ENCODE measurements around the gene SNRNP200. TPM values are rescaled to one million over a fixed set of nuclear protein-coding genes. Genes with fewer than 3 reads are reported as not detected.

SNRNP200 gene
- total and polyA plus RNA-seq, 4 donors: 65.9 to 106 (median 88.0) TPM

DNA sequence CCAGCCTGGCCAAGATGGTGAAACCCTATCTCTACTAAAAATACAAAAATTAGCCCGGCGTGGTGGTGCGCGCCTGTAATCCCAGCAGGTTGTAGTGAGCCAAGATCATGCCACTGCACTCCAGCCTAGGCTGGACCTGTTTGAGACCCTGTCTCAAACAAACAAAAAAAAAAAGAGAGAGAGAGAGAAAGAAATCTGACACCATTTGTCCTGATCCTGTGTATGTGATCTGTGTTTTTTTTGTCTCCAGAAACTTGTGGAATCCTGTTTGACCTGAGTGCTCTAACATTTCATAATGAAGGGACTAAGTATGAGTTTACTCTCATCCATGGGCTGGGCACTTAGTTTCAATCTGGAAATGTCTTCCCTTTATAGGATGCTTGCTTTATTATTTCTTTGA lies 13.4 kb upstream of the SNRNP200 start:
- Histone ChIP-seq H3K9ac (ENCODE audit: insufficient read depth in 1 of 2, low read length in 2 of 2) (no peak overlapping the region), H3K4me3 (no peak overlapping the region), H3K4me1 (ENCODE audit: control insufficient read depth in 5 of 5, insufficient read depth in 5 of 5, low read length in 5 of 5) (peaks cover 0 to 14% (median 4%) of the 10 kb centered on the region in 5 donors), H3K9me3 (ENCODE audit: control insufficient read depth in 4 of 4, insufficient read depth in 3 of 4, low read length in 3 of 4) (no peaks in the 10 kb centered on the region), H3K36me3 (ENCODE audit: control insufficient read depth in 4 of 4, insufficient read depth in 4 of 4, low read length in 4 of 4) (no peaks in the 10 kb centered on the region), H3K27me3 (ENCODE audit: control insufficient read depth in 3 of 3, insufficient read depth in 3 of 3, low read length in 2 of 3) (peaks cover 0 to 48% (median 34%) of the 10 kb centered on the region in 3 donors), H3K27ac (ENCODE audit: low read depth in 1 of 2, low read length in 1 of 2) (no peak overlapping the region)
- TF ChIP-seq, protein P1, sequence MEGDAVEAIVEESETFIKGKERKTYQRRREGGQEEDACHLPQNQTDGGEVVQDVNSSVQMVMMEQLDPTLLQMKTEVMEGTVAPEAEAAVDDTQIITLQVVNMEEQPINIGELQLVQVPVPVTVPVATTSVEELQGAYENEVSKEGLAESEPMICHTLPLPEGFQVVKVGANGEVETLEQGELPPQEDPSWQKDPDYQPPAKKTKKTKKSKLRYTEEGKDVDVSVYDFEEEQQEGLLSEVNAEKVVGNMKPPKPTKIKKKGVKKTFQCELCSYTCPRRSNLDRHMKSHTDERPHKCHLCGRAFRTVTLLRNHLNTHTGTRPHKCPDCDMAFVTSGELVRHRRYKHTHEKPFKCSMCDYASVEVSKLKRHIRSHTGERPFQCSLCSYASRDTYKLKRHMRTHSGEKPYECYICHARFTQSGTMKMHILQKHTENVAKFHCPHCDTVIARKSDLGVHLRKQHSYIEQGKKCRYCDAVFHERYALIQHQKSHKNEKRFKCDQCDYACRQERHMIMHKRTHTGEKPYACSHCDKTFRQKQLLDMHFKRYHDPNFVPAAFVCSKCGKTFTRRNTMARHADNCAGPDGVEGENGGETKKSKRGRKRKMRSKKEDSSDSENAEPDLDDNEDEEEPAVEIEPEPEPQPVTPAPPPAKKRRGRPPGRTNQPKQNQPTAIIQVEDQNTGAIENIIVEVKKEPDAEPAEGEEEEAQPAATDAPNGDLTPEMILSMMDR (IDR thresholded peaks at IDR 0.05; ENCODE audit: control extremely low read depth, extremely low read depth): no peak
- ATAC-seq (ENCODE audit: insufficient read depth, low FRiP score) (no peak), DNase-seq (no peak)
- whole genome bisulfite sequencing, 2 donors: 95 to 99% methylated on average over 4 of the region's 4 CpGs

DNA sequence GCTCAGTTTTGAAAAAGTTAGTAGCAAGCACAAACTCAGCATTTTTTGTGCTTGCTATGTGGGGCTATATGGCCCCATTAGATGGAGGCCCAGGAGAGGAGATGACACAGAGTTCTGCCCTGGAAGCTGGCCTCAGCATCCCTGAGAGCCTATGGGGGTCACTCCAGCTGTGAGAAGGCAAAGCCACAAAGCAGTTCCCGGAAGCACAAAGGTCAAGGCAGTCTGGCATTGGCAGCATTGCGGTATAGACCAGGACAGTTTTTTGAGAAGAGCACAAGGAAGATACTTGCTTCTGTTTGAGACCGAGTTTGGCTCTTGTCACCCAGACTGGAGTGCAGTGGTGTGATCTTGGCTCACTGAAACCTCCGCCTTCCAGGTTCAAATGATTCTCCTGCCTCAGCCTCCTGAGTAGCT lies 12.2 kb upstream of the SNRNP200 start:
- H3K9ac ChIP-seq (ENCODE audit: insufficient read depth in 1 of 2, low read length in 2 of 2): no peak overlapping the region
- H3K27ac ChIP-seq (ENCODE audit: low read depth in 1 of 2, low read length in 1 of 2): no peak overlapping the region
- ATAC-seq (ENCODE audit: insufficient read depth, low FRiP score): no peak
- H3K4me1 ChIP-seq (ENCODE audit: control insufficient read depth in 5 of 5, insufficient read depth in 5 of 5, low read length in 5 of 5): peaks cover 0 to 14% (median 4%) of the 10 kb centered on the region in 5 donors
- peaks cover 0 to 40% (median 27%) of the 10 kb centered on the region in 3 donors for H3K27me3 ChIP-seq (ENCODE audit: control insufficient read depth in 3 of 3, insufficient read depth in 3 of 3, low read length in 2 of 3)
- H3K4me3 ChIP-seq: no peak overlapping the region
- 93 to 94% methylated on average over 4 of the region's 4 CpGs for WGBS, 2 donors
- DNase-seq: no peak
- no peaks in the 10 kb centered on the region for H3K36me3 ChIP-seq (ENCODE audit: control insufficient read depth in 4 of 4, insufficient read depth in 4 of 4, low read length in 4 of 4)
- TF ChIP-seq, protein P1 (IDR thresholded peaks at IDR 0.05; ENCODE audit: control extremely low read depth, extremely low read depth): no peak
- no peaks in the 10 kb centered on the region for H3K9me3 ChIP-seq (ENCODE audit: control insufficient read depth in 4 of 4, insufficient read depth in 3 of 4, low read length in 3 of 4)

DNA sequence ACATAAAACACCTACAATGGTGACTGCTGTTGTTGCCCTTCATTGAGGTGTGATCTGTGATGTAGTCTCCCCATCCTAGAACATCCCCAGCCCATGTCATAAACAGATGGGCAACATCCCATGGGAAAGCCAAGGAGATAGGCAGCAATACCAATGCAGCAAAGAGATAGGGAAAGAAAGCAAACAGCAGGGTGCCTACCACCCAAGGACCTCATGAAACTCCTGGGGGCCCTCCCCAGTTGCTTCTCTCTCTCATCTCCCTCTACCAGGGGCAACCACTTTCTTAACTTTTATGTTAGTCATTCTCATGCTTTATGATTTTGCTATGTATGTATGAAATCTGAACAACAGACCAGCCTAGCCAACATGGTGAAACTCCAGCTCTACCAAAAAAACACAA lies 11.7 kb upstream of the SNRNP200 start:
- H3K27me3 ChIP-seq (ENCODE audit: control insufficient read depth in 3 of 3, insufficient read depth in 3 of 3, low read length in 2 of 3): peaks cover 0 to 35% (median 22%) of the 10 kb centered on the region in 3 donors
- TF ChIP-seq, protein P1 (IDR thresholded peaks at IDR 0.05; ENCODE audit: control extremely low read depth, extremely low read depth): no peak
- H3K9ac ChIP-seq (ENCODE audit: insufficient read depth in 1 of 2, low read length in 2 of 2): no peak overlapping the region
- no peaks in the 10 kb centered on the region for H3K36me3 ChIP-seq (ENCODE audit: control insufficient read depth in 4 of 4, insufficient read depth in 4 of 4, low read length in 4 of 4)
- no peak overlapping the region for H3K4me3 ChIP-seq
- ATAC-seq (ENCODE audit: insufficient read depth, low FRiP score): no peak
- DNase-seq: no peak
- no peaks in the 10 kb centered on the region for H3K9me3 ChIP-seq (ENCODE audit: control insufficient read depth in 4 of 4, insufficient read depth in 3 of 4, low read length in 3 of 4)
- H3K4me1 ChIP-seq (ENCODE audit: control insufficient read depth in 5 of 5, insufficient read depth in 5 of 5, low read length in 5 of 5): peaks cover 0 to 13% (median 4%) of the 10 kb centered on the region in 5 donors
- no peak overlapping the region for H3K27ac ChIP-seq (ENCODE audit: low read depth in 1 of 2, low read length in 1 of 2)
